HEK293 (cell line): Measurements from ENCODE around the gene GRM3.

ENCODE experiments used
- CTCF ChIA-PET: fragments of 350-600 bp; formaldehyde crosslinking; extraction: SDS; loops from one replicate; lab custom pipeline; 2021; ENCODE audit warnings: antibody characterized with exemption; lab: Yijun Ruan, JAX
- POLR2A ChIA-PET: fragments of 300-600 bp; formaldehyde crosslinking; extraction: SDS; loops from one replicate; lab custom pipeline; 2020; ENCODE audit warnings: antibody characterized with exemption, inconsistent platforms; lab: Yijun Ruan, JAX
- H3K27ac ChIP-seq: fragments of 200-500 bp; sonication (Bioruptor generic); 2 replicates; pipeline ENCODE4 v1.5.1; 2014; ENCODE audit warnings: low read depth, low read length, control low read depth, inconsistent platforms; ENCODE audit errors: extremely low read depth
- H3K36me3 ChIP-seq, 2 experiments: fragments of 200-500 bp in 1 of 2; sonication (Bioruptor generic) in 1 of 2; 1 replicate in 1 of 2; 2 replicates in 1 of 2; pipeline ENCODE4 v1.5.1; 2014 to 2017; ENCODE audit warnings: inconsistent platforms in 2 of 2, low read length in 2 of 2; ENCODE audit not compliant: control insufficient read depth in 2 of 2, insufficient read depth in 1 of 2
- H3K4me1 ChIP-seq: fragments of 200-500 bp; sonication (Bioruptor generic); 2 replicates; pipeline ENCODE4 v1.5.1; 2014; ENCODE audit warnings: mild to moderate bottlenecking, low read length, inconsistent platforms; ENCODE audit not compliant: control insufficient read depth, insufficient read depth
- H3K4me3 ChIP-seq: 2 replicates; pipeline ENCODE4 v1.5.1; 2011; ENCODE audit warnings: low read depth, mild to moderate bottlenecking, control low read depth, low read length, moderate library complexity
- H3K9me3 ChIP-seq: fragments of 200-500 bp; sonication (Bioruptor generic); 2 replicates; pipeline ENCODE4 v1.5.1; 2014; ENCODE audit warnings: low read depth, low read length, inconsistent platforms; ENCODE audit not compliant: control insufficient read depth, insufficient read depth
- FEZF1 ChIP-seq: fragments of 450-650 bp; formaldehyde crosslinking; IDR thresholded peaks from 2 replicates; pipeline ENCODE4 v1.5.1; 2016; ENCODE audit warnings: missing biosample characterization, missing genetic modification characterization
- HOXA7 ChIP-seq: sonication (generic); formaldehyde crosslinking; IDR thresholded peaks from 2 replicates; pipeline ENCODE4 v1.8.1; 2022; ENCODE audit warnings: missing genetic modification reagents, borderline replicate concordance
- KLF1 ChIP-seq: fragments of 450-650 bp; formaldehyde crosslinking; IDR thresholded peaks from 2 replicates; pipeline ENCODE4 v1.5.1; 2016; ENCODE audit warnings: missing biosample characterization, missing genetic modification characterization
- KLF16 ChIP-seq: fragments of 450-650 bp; formaldehyde crosslinking; IDR thresholded peaks from 2 replicates; pipeline ENCODE4 v1.5.1; 2017; ENCODE audit warnings: missing biosample characterization, missing genetic modification characterization
- RBAK ChIP-seq: fragments of 450-650 bp; formaldehyde crosslinking; IDR thresholded peaks from 2 replicates; pipeline ENCODE4 v1.5.1; 2016; ENCODE audit warnings: missing biosample characterization, missing genetic modification characterization
- SALL2 ChIP-seq: fragments of 450-650 bp; formaldehyde crosslinking; IDR thresholded peaks from 2 replicates; pipeline ENCODE4 v1.5.0; 2017; ENCODE audit warnings: missing biosample characterization, mild to moderate bottlenecking, missing genetic modification characterization, borderline replicate concordance
- SCRT2 ChIP-seq: fragments of 450-650 bp; formaldehyde crosslinking; IDR thresholded peaks from 2 replicates; pipeline ENCODE4 v1.5.1; 2016; ENCODE audit warnings: missing biosample characterization, missing genetic modification characterization
- TCF7L2 ChIP-seq: IDR thresholded peaks from 2 replicates; pipeline ENCODE4 v1.6.1; 2011; ENCODE audit warnings: low read depth, mild to moderate bottlenecking, inconsistent platforms, low read length, moderate library complexity, borderline replicate concordance
- WT1 ChIP-seq: fragments of 450-650 bp; formaldehyde crosslinking; IDR thresholded peaks from 2 replicates; pipeline ENCODE4 v1.5.1; 2016; ENCODE audit warnings: missing biosample characterization, missing genetic modification characterization
- ZBTB20 ChIP-seq: fragments of 450-650 bp; formaldehyde crosslinking; IDR thresholded peaks from 2 replicates; pipeline ENCODE4 v1.5.1; 2016; ENCODE audit warnings: missing biosample characterization, missing genetic modification characterization
- ZBTB8A ChIP-seq: fragments of 450-650 bp; formaldehyde crosslinking; IDR thresholded peaks from 2 replicates; pipeline ENCODE4 v1.5.1; 2016; ENCODE audit warnings: missing biosample characterization, missing genetic modification characterization
- ZNF248 ChIP-seq: fragments of 450-650 bp; formaldehyde crosslinking; IDR thresholded peaks from 2 replicates; pipeline ENCODE4 v1.5.1; 2017; ENCODE audit warnings: missing biosample characterization, missing genetic modification characterization
- ZNF292 ChIP-seq: fragments of 450-650 bp; formaldehyde crosslinking; IDR thresholded peaks from 2 replicates; pipeline ENCODE4 v1.5.1; 2016; ENCODE audit warnings: low read depth, missing biosample characterization, missing genetic modification characterization, borderline replicate concordance
- ZNF311 ChIP-seq: fragments of 450-650 bp; formaldehyde crosslinking; IDR thresholded peaks from 2 replicates; pipeline ENCODE4 v1.5.1; 2017; ENCODE audit warnings: missing biosample characterization, missing genetic modification characterization, borderline replicate concordance
- ZNF391 ChIP-seq: fragments of 450-650 bp; formaldehyde crosslinking; IDR thresholded peaks from 2 replicates; pipeline ENCODE4 v1.5.1; 2016; ENCODE audit warnings: low read depth, missing biosample characterization, missing genetic modification characterization, borderline replicate concordance
- ZNF423 ChIP-seq: fragments of 450-650 bp; formaldehyde crosslinking; IDR thresholded peaks from 2 replicates; pipeline ENCODE4 v1.5.1; 2016; ENCODE audit warnings: missing biosample characterization, missing genetic modification characterization
- ZNF473 ChIP-seq: fragments of 450-650 bp; formaldehyde crosslinking; IDR thresholded peaks from 2 replicates; pipeline ENCODE4 v1.5.1; 2017; ENCODE audit warnings: missing biosample characterization, missing genetic modification characterization
- ZNF555 ChIP-seq: fragments of 450-650 bp; formaldehyde crosslinking; conservative IDR thresholded peaks from 2 replicates; pipeline ENCODE4 v1.5.1; 2017; ENCODE audit warnings: missing biosample characterization, mild to moderate bottlenecking, missing genetic modification characterization, inconsistent platforms
- ZNF561 ChIP-seq: fragments of 450-650 bp; IDR thresholded peaks from 2 replicates; pipeline ENCODE4 v1.5.1; 2018; ENCODE audit warnings: missing biosample characterization, missing genetic modification characterization, borderline replicate concordance
- ZNF660 ChIP-seq: fragments of 450-650 bp; IDR thresholded peaks from 2 replicates; pipeline ENCODE4 v1.5.1; 2018; ENCODE audit warnings: missing biosample characterization, mild to moderate bottlenecking, missing genetic modification characterization
- ZNF670 ChIP-seq: fragments of 450-650 bp; formaldehyde crosslinking; IDR thresholded peaks from 2 replicates; pipeline ENCODE4 v1.5.1; 2016; ENCODE audit warnings: missing biosample characterization, missing genetic modification characterization, low read depth
- ZNF830 ChIP-seq: fragments of 450-650 bp; IDR thresholded peaks from 2 replicates; pipeline ENCODE4 v1.5.0; 2018; ENCODE audit warnings: missing biosample characterization, missing genetic modification characterization, low read depth, mild to moderate bottlenecking, moderate library complexity
- ZSCAN16 ChIP-seq: fragments of 450-650 bp; formaldehyde crosslinking; IDR thresholded peaks from 2 replicates; pipeline ENCODE4 v1.5.1; 2016; ENCODE audit warnings: missing biosample characterization, missing genetic modification characterization
- TF ChIP-seq, protein P1 (sequence below): fragments of 450-650 bp; formaldehyde crosslinking; IDR thresholded peaks from 2 replicates; pipeline ENCODE4 v1.5.1; 2016; ENCODE audit warnings: missing biosample characterization, missing genetic modification characterization, low read depth

GRM3 gene

DNA sequence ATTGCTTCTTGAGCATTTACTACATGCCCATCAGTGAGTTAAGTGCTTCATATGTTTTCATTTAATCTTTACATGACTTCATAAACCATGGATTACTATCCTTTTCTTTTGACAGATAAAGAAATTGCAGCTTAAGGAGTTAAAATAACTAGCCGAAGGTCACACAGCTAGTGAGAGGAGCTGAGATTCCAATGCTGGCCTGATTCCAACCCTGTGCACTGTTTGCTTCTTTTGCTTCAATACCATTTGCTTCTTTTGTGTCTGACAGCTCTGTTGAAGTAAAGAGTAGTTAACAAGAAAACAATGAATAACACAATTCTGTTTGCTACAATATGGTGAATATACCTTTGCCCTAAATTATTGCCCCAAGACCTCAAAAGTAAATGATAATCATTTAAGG, 132.4 kb downstream of the GRM3 start:
- Histone ChIP-seq H3K27ac (no peak overlapping the region), H3K36me3 (no peaks in the 10 kb centered on the region), H3K4me3 (no peak overlapping the region), H3K4me1 (peaks cover 9% of the 10 kb centered on the region), H3K9me3 (no peaks in the 10 kb centered on the region)
- TF ChIP-seq FEZF1 (tag by site-specific recombination) = peak; percentile 42; the same call in 1 of the 2 replicates
- no peak for TF ChIP-seq SALL2
- ChIA-PET CTCF (no interaction called here), POLR2A (no interaction called here)

DNA sequence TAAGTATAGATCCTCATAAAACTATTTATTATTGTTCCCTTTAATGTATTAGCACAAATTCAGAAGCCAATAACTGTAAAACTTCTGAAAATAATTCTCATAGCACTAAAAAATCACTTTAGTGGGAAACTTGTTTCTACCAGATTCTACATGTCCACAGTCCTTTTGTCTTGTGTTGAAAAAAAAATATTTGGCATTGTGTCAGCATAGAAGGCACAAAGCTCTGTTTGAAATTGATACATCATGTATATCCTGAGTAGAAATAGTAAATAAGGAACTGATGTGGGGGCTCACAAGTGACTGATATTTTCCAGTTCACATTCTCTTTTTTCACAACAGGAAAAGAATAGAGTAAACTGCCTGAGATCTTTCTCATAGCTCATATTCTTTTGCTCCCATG, 134.6 kb downstream of the GRM3 start:
- Histone ChIP-seq H3K27ac (no peak overlapping the region), H3K36me3 (no peaks in the 10 kb centered on the region), H3K4me3 (no peak overlapping the region), H3K9me3 (no peaks in the 10 kb centered on the region), H3K4me1 (peaks cover 9% of the 10 kb centered on the region)
- POLR2A ChIA-PET = no interaction called here
- TF ChIP-seq ZNF660 (tag by site-specific recombination) (no peak), ZNF423 (tag by site-specific recombination) (no peak), HOXA7 (CRISPR knock-in tag) (no peak), ZNF555 (tag by site-specific recombination) (no peak), ZNF311 (no peak), ZBTB8A (tag by site-specific recombination) (no peak), KLF16 (tag by site-specific recombination) (no peak), ZNF473 (tag by site-specific recombination) (no peak), ZNF830 (no peak), TCF7L2 (no peak), ZNF561 (no peak), ZNF391 (no peak)
- CTCF ChIA-PET = no interaction called here

DNA sequence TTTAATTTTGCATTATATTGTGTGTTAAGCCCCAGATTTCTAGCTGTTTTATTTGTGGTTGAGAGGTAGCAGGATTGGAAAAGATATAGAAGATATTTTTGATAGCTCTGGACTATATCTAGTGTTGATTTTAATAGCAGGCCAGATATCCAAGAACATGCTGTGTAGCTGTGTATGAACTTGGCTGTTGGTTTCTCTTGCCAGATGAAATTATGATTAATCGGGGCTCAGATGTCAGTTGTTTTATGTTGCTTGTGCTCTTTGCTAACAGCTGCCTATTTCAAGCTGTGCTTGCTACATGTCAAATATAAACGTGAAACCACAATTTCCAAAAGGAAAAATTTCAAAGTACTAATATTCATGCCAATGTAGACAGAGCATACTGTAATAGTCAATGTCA, 141.1 kb downstream of the GRM3 start:
- ChIA-PET CTCF (no interaction called here), POLR2A (no interaction called here)
- no peaks in the 10 kb centered on the region for H3K9me3 ChIP-seq
- H3K27ac ChIP-seq = no peak overlapping the region
- no peaks in the 10 kb centered on the region; the same call in 1 of the 2 replicates for H3K4me1 ChIP-seq
- H3K36me3 ChIP-seq = no peaks in the 10 kb centered on the region
- H3K4me3 ChIP-seq = no peak overlapping the region
- TF ChIP-seq ZNF248 (no peak), RBAK (tag by site-specific recombination) (no peak), ZNF670 (no peak), ZBTB20 (tag by site-specific recombination) (no peak), KLF1 (no peak), ZNF292 (no peak), FEZF1 (tag by site-specific recombination) (no peak), ZSCAN16 (tag by site-specific recombination) (no peak), SCRT2 (tag by site-specific recombination) (no peak), WT1 (tag by site-specific recombination) (no peak)
- TF ChIP-seq, protein P1, sequence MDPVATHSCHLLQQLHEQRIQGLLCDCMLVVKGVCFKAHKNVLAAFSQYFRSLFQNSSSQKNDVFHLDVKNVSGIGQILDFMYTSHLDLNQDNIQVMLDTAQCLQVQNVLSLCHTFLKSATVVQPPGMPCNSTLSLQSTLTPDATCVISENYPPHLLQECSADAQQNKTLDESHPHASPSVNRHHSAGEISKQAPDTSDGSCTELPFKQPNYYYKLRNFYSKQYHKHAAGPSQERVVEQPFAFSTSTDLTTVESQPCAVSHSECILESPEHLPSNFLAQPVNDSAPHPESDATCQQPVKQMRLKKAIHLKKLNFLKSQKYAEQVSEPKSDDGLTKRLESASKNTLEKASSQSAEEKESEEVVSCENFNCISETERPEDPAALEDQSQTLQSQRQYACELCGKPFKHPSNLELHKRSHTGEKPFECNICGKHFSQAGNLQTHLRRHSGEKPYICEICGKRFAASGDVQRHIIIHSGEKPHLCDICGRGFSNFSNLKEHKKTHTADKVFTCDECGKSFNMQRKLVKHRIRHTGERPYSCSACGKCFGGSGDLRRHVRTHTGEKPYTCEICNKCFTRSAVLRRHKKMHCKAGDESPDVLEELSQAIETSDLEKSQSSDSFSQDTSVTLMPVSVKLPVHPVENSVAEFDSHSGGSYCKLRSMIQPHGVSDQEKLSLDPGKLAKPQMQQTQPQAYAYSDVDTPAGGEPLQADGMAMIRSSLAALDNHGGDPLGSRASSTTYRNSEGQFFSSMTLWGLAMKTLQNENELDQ (tag by site-specific recombination) = no peak
